ENCODE measurements around the gene CDKN2A.

The CDKN2A gene

GRCh38 chr9:21985964-21986667 is 8.1 kb downstream of the CDKN2A start:
- TF ChIP-seq JUND (IDR thresholded peaks at IDR 0.05; ENCODE audit: low read depth) = no peak
- no peak for DNase-seq (ENCODE audit: low read depth in 1 of 2, low spot score in 1 of 2)
- in situ Hi-C loops (cut with HindIII; ENCODE audit: low pct_unique_long_range_greater_than_20kb, low sequenced_read_pairs) = no loop called here

DNA sequence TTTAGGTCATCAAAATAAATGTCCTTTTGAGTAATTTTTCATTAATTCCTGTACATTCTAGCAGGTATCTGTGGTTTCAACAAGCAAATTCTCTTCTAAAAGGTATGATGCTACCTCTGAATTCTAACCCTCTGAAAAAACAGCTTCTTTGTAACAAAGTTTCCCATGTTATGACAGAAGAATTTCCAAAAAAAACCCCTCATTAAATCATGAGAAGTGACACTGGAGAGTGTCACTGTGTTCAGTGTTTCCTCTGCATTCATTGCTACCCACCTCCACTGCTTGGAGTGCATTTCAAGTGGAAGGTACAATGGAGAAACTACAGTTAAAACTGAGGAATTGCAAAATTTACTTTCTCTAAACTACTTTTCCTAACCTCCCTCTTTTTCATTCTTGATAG is 10.1 kb downstream of the CDKN2A start:
- no peak for DNase-seq (ENCODE audit: low read depth in 1 of 2, low spot score in 1 of 2)
- no peak for TF ChIP-seq JUND (IDR thresholded peaks at IDR 0.05; ENCODE audit: low read depth)
- in situ Hi-C loops (cut with HindIII; ENCODE audit: low pct_unique_long_range_greater_than_20kb, low sequenced_read_pairs) = no loop called here

DNA sequence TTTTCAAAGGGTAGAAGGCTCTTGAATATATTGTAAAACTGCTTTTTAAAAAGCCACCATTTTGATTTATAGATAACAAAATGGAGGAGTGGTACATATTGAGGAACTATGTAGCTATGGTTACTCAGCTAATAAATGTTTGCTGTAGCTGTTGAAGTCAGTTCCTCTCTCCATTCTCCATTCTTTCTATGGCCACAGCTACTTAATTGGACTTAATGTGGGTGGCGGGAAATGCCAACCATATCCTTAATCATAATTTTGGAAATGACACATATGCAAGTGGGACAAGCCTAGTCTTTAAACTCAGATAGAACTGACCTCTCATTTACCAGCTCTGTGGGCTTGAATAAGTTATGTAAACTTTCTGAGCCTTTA is 10.6 kb downstream of the CDKN2A start:
- no peak for DNase-seq (ENCODE audit: low read depth in 1 of 2, low spot score in 1 of 2)
- in situ Hi-C loops (cut with HindIII; ENCODE audit: low pct_unique_long_range_greater_than_20kb, low sequenced_read_pairs) = no loop called here
- TF ChIP-seq JUND (IDR thresholded peaks at IDR 0.05; ENCODE audit: low read depth) = no peak

DNA sequence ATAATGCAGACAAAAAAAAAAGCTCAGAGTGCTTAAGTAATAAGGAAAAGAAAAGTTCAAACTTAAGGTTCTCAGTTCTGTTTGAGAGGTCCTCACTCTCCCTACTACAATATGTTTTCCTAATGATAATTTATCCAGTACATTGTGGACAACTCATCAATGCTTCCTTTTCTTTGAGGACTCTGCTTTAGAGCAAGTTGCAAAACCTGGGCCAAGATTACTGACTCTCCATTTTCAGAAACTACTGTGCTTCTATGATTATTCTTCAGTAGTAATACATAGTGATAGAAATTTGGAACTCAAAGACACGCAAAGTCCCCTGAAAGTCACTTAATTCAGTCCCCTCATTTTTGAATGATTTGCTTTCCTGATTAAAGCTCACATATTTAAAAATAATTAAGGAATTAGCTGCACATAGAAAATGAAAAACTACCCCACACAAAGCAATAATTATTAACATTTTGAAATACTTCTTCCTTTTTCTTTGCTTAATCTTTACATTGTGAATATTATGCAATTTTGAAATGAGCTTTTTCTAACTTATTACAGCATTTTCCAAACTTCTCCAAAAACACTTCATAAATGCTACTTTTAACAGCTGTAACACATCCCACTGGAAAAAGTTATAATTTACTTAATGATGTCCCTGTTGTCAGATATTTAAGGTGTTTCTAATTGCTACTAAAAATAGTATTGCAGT is 11.2 kb downstream of the CDKN2A start:
- no peak for TF ChIP-seq JUND (IDR thresholded peaks at IDR 0.05; ENCODE audit: low read depth)
- DNase-seq (ENCODE audit: low read depth in 1 of 2, low spot score in 1 of 2) = no peak
- in situ Hi-C loops (cut with HindIII; ENCODE audit: low pct_unique_long_range_greater_than_20kb, low sequenced_read_pairs) = no loop called here

DNA sequence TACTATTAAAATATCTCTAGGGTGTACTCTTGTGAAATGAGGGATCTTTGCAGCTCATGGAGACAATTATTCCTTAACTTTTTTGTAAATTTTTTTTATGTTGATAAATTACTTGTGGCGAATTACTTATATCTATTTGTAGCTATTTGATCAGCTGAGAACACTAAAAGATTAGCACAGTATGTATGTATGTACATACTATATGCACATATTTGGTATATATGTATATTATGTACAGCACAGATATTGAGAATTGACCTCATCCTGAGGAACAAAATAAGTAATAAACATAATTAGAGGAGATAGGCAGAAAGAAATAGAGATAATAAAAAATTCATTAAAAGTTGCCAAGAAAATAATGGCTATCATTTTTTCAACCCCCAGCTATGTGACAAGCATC is 11.8 kb downstream of the CDKN2A start:
- in situ Hi-C loops (cut with HindIII; ENCODE audit: low pct_unique_long_range_greater_than_20kb, low sequenced_read_pairs) = no loop called here
- no peak for TF ChIP-seq JUND (IDR thresholded peaks at IDR 0.05; ENCODE audit: low read depth)
- no peak for DNase-seq (ENCODE audit: low read depth in 1 of 2, low spot score in 1 of 2)

DNA sequence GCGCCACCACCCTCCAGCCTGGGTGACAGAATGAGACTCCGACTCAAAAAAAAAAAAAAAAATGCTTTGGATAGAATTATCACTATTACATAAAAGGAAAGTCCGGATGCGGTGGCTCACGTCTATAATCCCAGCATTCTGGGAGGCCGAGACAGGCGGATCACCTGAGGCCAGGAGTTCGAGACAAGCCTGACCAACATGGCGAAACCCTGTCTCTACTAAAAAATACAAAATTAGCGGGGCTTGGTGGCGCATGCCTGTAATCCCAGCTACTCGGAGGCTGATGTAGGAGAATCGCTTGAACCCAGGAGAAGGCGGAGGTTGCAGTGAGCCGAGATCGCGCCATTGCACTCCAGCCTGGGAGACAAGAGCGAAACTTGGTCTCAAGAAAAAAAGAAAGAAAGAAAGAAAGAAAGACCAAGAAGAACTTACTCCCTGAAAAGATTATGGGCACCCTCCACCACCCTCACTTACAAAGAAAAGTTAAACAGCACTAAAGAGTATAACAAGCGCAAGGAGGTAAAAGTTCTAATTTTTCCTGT is 17.8 kb downstream of the CDKN2A start:
- no peak for DNase-seq (ENCODE audit: low read depth in 1 of 2, low spot score in 1 of 2)
- in situ Hi-C loops (cut with HindIII; ENCODE audit: low pct_unique_long_range_greater_than_20kb, low sequenced_read_pairs) = no loop called here
- no peak for TF ChIP-seq JUND (IDR thresholded peaks at IDR 0.05; ENCODE audit: low read depth)

- no peak for DNase-seq (ENCODE audit: low read depth in 1 of 2, low spot score in 1 of 2)
- in situ Hi-C loops (cut with HindIII; ENCODE audit: low pct_unique_long_range_greater_than_20kb, low sequenced_read_pairs) = no loop called here
- no peak for TF ChIP-seq JUND (IDR thresholded peaks at IDR 0.05; ENCODE audit: low read depth)
Measured at GRCh38 chr9:21974722-21975409, 19.3 kb downstream of the CDKN2A start.

DNA sequence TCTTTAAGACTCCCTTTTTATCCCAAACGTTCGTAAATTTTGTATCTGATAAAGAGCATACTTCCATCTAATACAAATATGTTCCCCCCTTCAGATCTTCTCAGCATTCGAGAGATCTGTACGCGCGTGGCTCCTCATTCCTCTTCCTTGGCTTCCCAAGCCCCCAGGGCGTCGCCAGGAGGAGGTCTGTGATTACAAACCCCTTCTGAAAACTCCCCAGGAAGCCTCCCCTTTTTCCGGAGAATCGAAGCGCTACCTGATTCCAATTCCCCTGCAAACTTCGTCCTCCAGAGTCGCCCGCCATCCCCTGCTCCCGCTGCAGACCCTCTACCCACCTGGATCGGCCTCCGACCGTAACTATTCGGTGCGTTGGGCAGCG is 19.9 kb downstream of the CDKN2A start:
- no peak for TF ChIP-seq JUND (IDR thresholded peaks at IDR 0.05; ENCODE audit: low read depth)
- in situ Hi-C loops (cut with HindIII; ENCODE audit: low pct_unique_long_range_greater_than_20kb, low sequenced_read_pairs) = no loop called here
- DNase-seq (ENCODE audit: low read depth in 1 of 2, low spot score in 1 of 2) = no peak

- DNase-seq (ENCODE audit: low read depth in 1 of 2, low spot score in 1 of 2) = no peak
- in situ Hi-C loops (cut with HindIII; ENCODE audit: low pct_unique_long_range_greater_than_20kb, low sequenced_read_pairs) = no loop called here
- no peak for TF ChIP-seq JUND (IDR thresholded peaks at IDR 0.05; ENCODE audit: low read depth)
Measured at GRCh38 chr9:21972361-21972760, 21.8 kb downstream of the CDKN2A start.

DNA sequence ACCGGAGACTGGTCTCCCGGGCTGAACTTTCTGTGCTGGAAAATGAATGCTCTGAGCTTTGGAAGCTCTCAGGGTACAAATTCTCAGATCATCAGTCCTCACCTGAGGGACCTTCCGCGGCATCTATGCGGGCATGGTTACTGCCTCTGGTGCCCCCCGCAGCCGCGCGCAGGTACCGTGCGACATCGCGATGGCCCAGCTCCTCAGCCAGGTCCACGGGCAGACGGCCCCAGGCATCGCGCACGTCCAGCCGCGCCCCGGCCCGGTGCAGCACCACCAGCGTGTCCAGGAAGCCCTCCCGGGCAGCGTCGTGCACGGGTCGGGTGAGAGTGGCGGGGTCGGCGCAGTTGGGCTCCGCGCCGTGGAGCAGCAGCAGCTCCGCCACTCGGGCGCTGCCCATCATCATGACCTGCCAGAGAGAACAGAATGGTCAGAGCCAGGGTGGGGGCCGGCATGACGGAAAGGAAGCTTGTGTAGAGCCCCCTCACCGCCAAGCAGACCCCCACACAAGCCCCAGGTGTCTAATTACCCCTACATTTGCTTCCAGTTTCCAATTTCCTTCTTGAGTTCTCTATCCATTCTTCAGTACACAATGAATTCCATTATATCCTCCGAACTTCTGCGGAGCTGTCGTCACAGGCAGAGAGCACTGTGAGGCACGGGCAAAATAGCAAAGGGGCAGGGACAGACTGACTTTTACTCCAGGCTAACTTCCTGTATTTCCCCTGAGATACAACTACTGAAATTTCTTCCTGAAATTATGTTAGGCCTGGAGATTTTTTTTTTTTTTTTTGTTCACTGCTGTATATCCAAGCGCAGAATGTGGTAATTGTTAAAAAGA is 23.2 kb downstream of the CDKN2A start:
- no peak for TF ChIP-seq JUND (IDR thresholded peaks at IDR 0.05; ENCODE audit: low read depth)
- DNase-seq (ENCODE audit: low read depth in 1 of 2, low spot score in 1 of 2) = no peak
- in situ Hi-C loops (cut with HindIII; ENCODE audit: low pct_unique_long_range_greater_than_20kb, low sequenced_read_pairs) = no loop called here

- no peak for TF ChIP-seq JUND (IDR thresholded peaks at IDR 0.05; ENCODE audit: low read depth)
- in situ Hi-C loops (cut with HindIII; ENCODE audit: low pct_unique_long_range_greater_than_20kb, low sequenced_read_pairs) = no loop called here
- DNase-seq (ENCODE audit: low read depth in 1 of 2, low spot score in 1 of 2) = no peak
Measured at GRCh38 chr9:21969951-21970799, 24.0 kb downstream of the CDKN2A start.

Measured in T47D (cell line).